ENCODE data around the gene PPFIA2. TPM values are rescaled to one million over a fixed set of nuclear protein-coding genes. Genes with fewer than 3 reads are reported as not detected.

Gene PPFIA2
- total RNA-seq, 1 donor from 2014 or later: 1.0 TPM

DNA sequence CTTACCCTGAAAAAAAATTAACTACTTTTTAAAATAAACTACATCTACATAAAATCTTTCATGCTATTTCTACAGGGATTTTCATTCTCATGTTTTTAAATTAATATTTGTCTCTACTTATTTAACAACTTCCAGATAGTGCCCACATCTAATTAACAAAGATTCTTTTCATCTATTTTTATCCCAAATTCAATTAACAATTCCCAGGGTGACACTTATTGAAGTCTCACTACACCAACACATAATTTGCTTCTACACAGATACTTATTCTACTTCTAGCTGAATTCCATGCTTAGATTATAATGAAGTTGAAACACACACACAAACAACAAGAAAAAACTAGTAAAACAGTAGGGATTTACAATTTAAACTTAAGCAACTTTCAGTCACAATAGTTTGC lies 344.7 kb downstream of the PPFIA2 start:
- Histone ChIP-seq H3K9me3 (ENCODE audit: control insufficient read depth in 3 of 3, low read length in 3 of 3) (no peaks in the 10 kb centered on the region), H3K36me3 (ENCODE audit: control insufficient read depth in 3 of 3, insufficient read depth in 3 of 3, low read length in 3 of 3) (no peaks in the 10 kb centered on the region), H3K27ac (ENCODE audit: low read depth, low read length) (no peak overlapping the region), H3K27me3 (ENCODE audit: control insufficient read depth in 3 of 3, insufficient read depth in 3 of 3, low read length in 3 of 3) (no peaks in the 10 kb centered on the region), H3K9ac (ENCODE audit: low read depth in 1 of 3, low read length in 3 of 3) (no peak overlapping the region), H3K4me1 (ENCODE audit: control insufficient read depth in 3 of 3, insufficient read depth in 3 of 3, low read length in 3 of 3) (no peaks in the 10 kb centered on the region), H3K4me3 (ENCODE audit: low read length in 3 of 3) (no peak overlapping the region)

DNA sequence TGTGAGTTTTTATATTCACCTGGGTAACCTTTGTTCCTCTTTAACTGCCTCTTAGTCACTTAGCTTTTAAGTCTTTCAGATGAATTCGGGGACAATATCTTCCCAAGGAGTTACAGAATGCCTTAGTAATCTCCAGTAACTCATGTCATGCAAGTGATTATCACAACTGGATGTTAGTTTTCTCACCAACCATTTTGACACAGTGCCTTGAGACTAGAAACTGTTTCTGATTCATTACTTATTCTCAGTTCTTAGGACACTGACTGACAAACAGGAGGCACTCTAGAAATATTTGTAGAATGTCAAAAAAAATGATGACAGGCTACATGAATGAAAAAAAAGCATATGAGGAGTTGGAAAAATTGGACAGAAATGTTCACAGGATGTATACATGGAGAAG lies 346.2 kb downstream of the PPFIA2 start:
- Histone ChIP-seq H3K36me3 (ENCODE audit: control insufficient read depth in 3 of 3, insufficient read depth in 3 of 3, low read length in 3 of 3) (no peaks in the 10 kb centered on the region), H3K27ac (ENCODE audit: low read depth, low read length) (no peak overlapping the region), H3K9ac (ENCODE audit: low read depth in 1 of 3, low read length in 3 of 3) (no peak overlapping the region), H3K9me3 (ENCODE audit: control insufficient read depth in 3 of 3, low read length in 3 of 3) (no peaks in the 10 kb centered on the region), H3K4me3 (ENCODE audit: low read length in 3 of 3) (no peak overlapping the region), H3K4me1 (ENCODE audit: control insufficient read depth in 3 of 3, insufficient read depth in 3 of 3, low read length in 3 of 3) (no peaks in the 10 kb centered on the region), H3K27me3 (ENCODE audit: control insufficient read depth in 3 of 3, insufficient read depth in 3 of 3, low read length in 3 of 3) (no peaks in the 10 kb centered on the region)

DNA sequence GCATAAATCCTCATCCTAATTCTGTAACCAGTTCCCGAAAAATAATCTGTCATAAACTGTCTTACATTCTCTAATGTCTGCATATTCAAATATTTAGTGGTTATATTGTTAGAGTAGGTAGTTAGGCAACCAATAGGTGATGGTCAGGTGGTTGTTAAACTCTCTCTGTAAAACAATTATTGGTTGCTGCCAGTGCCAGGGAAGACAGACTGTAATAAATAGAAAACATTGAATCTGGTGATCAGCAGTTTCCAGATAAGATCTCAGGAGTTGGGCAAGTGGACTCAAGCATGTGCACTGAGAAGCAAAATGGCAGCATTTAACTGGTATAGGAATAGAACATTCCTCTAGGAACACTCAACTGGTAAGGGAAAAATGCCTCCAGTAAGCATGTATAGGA lies 355.8 kb downstream of the PPFIA2 start:
- no peak overlapping the region for H3K27ac ChIP-seq (ENCODE audit: low read depth, low read length)
- no peak overlapping the region for H3K9ac ChIP-seq (ENCODE audit: low read depth in 1 of 3, low read length in 3 of 3)
- no peaks in the 10 kb centered on the region for H3K9me3 ChIP-seq (ENCODE audit: control insufficient read depth in 3 of 3, low read length in 3 of 3)
- H3K36me3 ChIP-seq (ENCODE audit: control insufficient read depth in 3 of 3, insufficient read depth in 3 of 3, low read length in 3 of 3): no peaks in the 10 kb centered on the region
- H3K4me3 ChIP-seq (ENCODE audit: low read length in 3 of 3): no peak overlapping the region
- no peaks in the 10 kb centered on the region for H3K27me3 ChIP-seq (ENCODE audit: control insufficient read depth in 3 of 3, insufficient read depth in 3 of 3, low read length in 3 of 3)
- no peaks in the 10 kb centered on the region for H3K4me1 ChIP-seq (ENCODE audit: control insufficient read depth in 3 of 3, insufficient read depth in 3 of 3, low read length in 3 of 3)

DNA sequence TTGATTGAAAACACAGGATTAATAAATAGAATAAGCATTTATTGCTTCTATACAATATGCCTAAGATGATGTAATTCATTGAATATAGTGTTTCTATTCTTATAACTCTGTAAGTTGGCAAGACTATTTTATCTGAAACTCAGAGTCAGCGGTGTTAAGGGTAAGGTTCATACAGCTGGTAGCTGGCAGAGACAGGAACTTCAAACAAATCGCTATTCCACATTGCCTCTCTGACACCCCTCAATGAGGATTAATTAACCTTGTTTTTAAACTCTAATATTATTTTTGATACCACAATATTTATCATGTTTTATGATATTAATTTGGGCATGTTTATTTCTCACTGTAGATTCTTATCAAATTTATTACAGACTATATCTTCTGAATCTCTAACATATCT lies 357.9 kb downstream of the PPFIA2 start:
- Histone ChIP-seq H3K4me1 (ENCODE audit: control insufficient read depth in 3 of 3, insufficient read depth in 3 of 3, low read length in 3 of 3) (no peaks in the 10 kb centered on the region), H3K9ac (ENCODE audit: low read depth in 1 of 3, low read length in 3 of 3) (no peak overlapping the region), H3K4me3 (ENCODE audit: low read length in 3 of 3) (no peak overlapping the region), H3K27ac (ENCODE audit: low read depth, low read length) (no peak overlapping the region), H3K36me3 (ENCODE audit: control insufficient read depth in 3 of 3, insufficient read depth in 3 of 3, low read length in 3 of 3) (no peaks in the 10 kb centered on the region), H3K9me3 (ENCODE audit: control insufficient read depth in 3 of 3, low read length in 3 of 3) (no peaks in the 10 kb centered on the region), H3K27me3 (ENCODE audit: control insufficient read depth in 3 of 3, insufficient read depth in 3 of 3, low read length in 3 of 3) (no peaks in the 10 kb centered on the region)

DNA sequence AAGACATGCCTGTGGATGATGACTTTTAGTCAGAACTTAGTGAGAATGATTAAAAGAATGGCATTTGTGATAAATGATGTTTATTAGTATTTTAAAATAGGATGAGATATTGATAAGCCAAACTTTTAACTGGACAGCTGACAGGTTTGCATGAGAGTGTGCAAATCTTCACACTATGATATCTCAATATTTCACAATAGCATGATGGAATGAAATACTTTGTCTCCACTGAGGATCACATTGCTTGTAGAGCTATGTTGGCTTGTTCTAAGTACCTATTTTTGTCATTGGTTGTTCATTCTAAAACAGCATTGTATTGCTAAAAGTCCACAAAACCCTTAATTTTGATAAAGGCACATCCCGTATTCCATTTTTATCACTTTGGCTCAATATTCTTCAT lies 359.1 kb downstream of the PPFIA2 start:
- Histone ChIP-seq H3K4me1 (ENCODE audit: control insufficient read depth in 3 of 3, insufficient read depth in 3 of 3, low read length in 3 of 3) (no peaks in the 10 kb centered on the region), H3K27me3 (ENCODE audit: control insufficient read depth in 3 of 3, insufficient read depth in 3 of 3, low read length in 3 of 3) (no peaks in the 10 kb centered on the region), H3K4me3 (ENCODE audit: low read length in 3 of 3) (no peak overlapping the region), H3K9me3 (ENCODE audit: control insufficient read depth in 3 of 3, low read length in 3 of 3) (no peaks in the 10 kb centered on the region), H3K36me3 (ENCODE audit: control insufficient read depth in 3 of 3, insufficient read depth in 3 of 3, low read length in 3 of 3) (no peaks in the 10 kb centered on the region), H3K9ac (ENCODE audit: low read depth in 1 of 3, low read length in 3 of 3) (no peak overlapping the region), H3K27ac (ENCODE audit: low read depth, low read length) (no peak overlapping the region)

DNA sequence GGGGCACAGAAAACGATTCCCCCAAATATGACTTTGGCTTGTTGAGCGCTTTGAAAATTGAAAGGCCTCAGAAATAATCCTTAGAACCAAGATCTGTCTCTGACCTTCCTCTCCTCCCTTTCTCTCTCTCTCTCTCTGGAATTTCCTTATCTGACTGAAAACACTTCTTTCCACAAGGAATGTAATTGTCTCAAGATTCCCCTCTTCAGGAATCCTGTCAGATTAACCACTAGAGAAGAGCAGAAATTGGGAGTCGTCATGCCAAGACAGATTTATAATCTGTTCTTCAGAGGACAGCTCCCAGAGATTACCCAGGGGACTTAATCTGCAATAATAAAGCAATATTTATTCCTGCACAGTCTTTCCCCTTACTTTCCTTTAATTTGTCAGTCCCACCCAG lies 363.7 kb downstream of the PPFIA2 start:
- Histone ChIP-seq H3K4me3 (ENCODE audit: low read length in 3 of 3) (no peak overlapping the region), H3K4me1 (ENCODE audit: control insufficient read depth in 3 of 3, insufficient read depth in 3 of 3, low read length in 3 of 3) (no peaks in the 10 kb centered on the region), H3K27ac (ENCODE audit: low read depth, low read length) (no peak overlapping the region), H3K9ac (ENCODE audit: low read depth in 1 of 3, low read length in 3 of 3) (no peak overlapping the region), H3K27me3 (ENCODE audit: control insufficient read depth in 3 of 3, insufficient read depth in 3 of 3, low read length in 3 of 3) (no peaks in the 10 kb centered on the region), H3K36me3 (ENCODE audit: control insufficient read depth in 3 of 3, insufficient read depth in 3 of 3, low read length in 3 of 3) (no peaks in the 10 kb centered on the region), H3K9me3 (ENCODE audit: control insufficient read depth in 3 of 3, low read length in 3 of 3) (no peaks in the 10 kb centered on the region)

DNA sequence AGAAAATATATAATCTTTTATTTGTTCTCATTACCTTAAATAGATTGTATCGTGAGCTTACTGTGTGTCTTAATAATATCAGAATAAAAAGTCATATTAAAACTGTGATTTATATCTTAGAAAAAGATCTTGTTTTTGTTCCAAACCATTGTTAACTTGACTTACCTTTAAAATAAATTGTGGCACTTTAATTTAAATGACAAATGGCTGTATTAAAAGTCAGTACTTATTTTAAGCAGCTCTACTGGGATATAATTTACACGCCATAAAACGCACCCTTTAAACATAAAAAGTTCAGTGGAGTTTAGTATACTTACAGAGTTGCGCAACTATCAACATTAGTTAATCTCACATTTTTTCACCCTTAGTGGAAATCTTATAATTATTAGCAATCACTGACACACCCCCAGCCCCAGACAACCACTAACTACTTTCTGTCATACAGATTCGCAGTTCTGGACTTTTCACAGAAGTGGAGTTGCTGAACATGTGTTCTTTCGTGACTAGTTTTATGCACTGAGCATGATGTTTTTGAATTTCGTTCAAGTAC lies 369.5 kb downstream of the PPFIA2 start:
- Histone ChIP-seq H3K36me3 (ENCODE audit: control insufficient read depth in 3 of 3, insufficient read depth in 3 of 3, low read length in 3 of 3) (no peaks in the 10 kb centered on the region), H3K9ac (ENCODE audit: low read depth in 1 of 3, low read length in 3 of 3) (no peak overlapping the region), H3K27ac (ENCODE audit: low read depth, low read length) (no peak overlapping the region), H3K4me3 (ENCODE audit: low read length in 3 of 3) (no peak overlapping the region), H3K9me3 (ENCODE audit: control insufficient read depth in 3 of 3, low read length in 3 of 3) (no peaks in the 10 kb centered on the region), H3K27me3 (ENCODE audit: control insufficient read depth in 3 of 3, insufficient read depth in 3 of 3, low read length in 3 of 3) (no peaks in the 10 kb centered on the region), H3K4me1 (ENCODE audit: control insufficient read depth in 3 of 3, insufficient read depth in 3 of 3, low read length in 3 of 3) (no peaks in the 10 kb centered on the region)

DNA sequence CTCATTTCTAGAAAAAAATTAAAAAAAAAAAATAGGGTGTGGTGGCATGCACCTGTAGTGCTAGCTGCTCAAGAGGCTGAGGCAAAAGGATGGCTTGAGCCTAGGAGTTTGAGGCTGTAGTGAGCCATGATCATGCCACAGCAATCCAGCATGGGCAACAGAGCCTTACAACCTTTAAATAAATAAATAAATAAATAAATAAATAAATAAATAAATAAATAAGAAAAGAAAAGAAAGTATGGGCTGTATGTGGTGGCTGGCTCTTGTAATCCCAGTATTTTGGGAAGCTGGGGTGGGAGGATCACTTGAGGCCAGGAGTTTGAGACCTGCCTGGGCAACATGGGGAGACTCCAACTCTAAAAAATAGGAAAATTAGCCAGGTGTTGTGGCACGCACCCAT lies 373.0 kb downstream of the PPFIA2 start:
- Histone ChIP-seq H3K36me3 (ENCODE audit: control insufficient read depth in 3 of 3, insufficient read depth in 3 of 3, low read length in 3 of 3) (no peaks in the 10 kb centered on the region), H3K27me3 (ENCODE audit: control insufficient read depth in 3 of 3, insufficient read depth in 3 of 3, low read length in 3 of 3) (no peaks in the 10 kb centered on the region), H3K27ac (ENCODE audit: low read depth, low read length) (no peak overlapping the region), H3K9me3 (ENCODE audit: control insufficient read depth in 3 of 3, low read length in 3 of 3) (no peaks in the 10 kb centered on the region), H3K4me1 (ENCODE audit: control insufficient read depth in 3 of 3, insufficient read depth in 3 of 3, low read length in 3 of 3) (no peaks in the 10 kb centered on the region), H3K4me3 (ENCODE audit: low read length in 3 of 3) (no peak overlapping the region), H3K9ac (ENCODE audit: low read depth in 1 of 3, low read length in 3 of 3) (no peak overlapping the region)

DNA sequence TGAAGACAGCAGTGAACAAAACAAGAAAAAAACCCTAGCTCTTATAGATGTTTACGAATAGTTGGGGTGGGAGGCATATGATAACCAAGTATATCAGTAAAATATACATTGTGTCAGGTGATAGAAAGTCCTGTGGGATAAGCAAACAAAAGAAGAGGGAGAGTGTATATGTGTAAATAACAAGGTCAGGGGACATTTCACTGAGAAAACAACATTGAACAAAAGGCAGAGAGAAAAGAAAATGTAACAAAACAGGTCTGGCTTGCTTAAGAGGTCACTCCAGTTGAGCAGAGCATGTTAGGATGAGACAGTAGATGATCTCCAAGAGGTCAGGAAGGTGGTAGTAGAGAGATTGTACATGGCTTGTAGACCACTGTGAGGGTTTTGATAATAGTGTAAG lies 377.2 kb downstream of the PPFIA2 start:
- Histone ChIP-seq H3K4me3 (ENCODE audit: low read length in 3 of 3) (no peak overlapping the region), H3K9ac (ENCODE audit: low read depth in 1 of 3, low read length in 3 of 3) (no peak overlapping the region)

DNA sequence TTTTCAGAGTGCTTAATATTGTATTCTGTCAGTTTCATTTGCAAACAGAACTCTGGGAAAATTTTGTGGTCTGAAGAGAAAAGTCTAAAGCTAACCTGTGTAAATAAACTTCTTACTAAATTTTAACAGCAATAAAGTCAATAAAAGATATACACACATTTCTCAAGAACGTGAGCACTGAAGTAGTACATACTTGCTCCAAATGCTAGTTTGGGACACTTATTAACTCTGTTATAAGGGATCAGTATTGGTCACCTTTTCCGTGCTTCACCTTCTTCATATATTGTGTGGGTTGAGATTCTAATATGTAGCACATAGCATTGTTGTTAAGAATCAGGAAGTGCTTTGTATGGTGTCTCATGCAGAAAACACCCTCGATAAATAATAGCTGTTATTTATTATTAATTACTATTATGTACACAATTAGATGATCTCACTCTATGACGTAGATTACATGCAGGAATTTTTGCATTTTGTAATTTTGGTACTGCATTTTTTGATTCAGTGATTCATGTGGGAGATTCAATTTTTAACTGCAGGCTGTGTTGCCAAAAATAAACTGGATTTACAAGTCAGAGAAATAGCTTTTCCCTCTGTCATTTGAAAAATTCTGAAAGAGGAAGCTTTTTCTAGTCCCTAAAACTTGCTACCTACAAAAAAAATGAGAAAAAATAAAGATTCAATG lies 380.4 kb downstream of the PPFIA2 start:
- H3K4me1 ChIP-seq (ENCODE audit: control insufficient read depth in 3 of 3, insufficient read depth in 3 of 3, low read length in 3 of 3): no peaks in the 10 kb centered on the region
- H3K27ac ChIP-seq (ENCODE audit: low read depth, low read length): no peak overlapping the region
- no peaks in the 10 kb centered on the region for H3K9me3 ChIP-seq (ENCODE audit: control insufficient read depth in 3 of 3, low read length in 3 of 3)
- H3K27me3 ChIP-seq (ENCODE audit: control insufficient read depth in 3 of 3, insufficient read depth in 3 of 3, low read length in 3 of 3): no peaks in the 10 kb centered on the region
- no peaks in the 10 kb centered on the region for H3K36me3 ChIP-seq (ENCODE audit: control insufficient read depth in 3 of 3, insufficient read depth in 3 of 3, low read length in 3 of 3)
- H3K4me3 ChIP-seq (ENCODE audit: low read length in 3 of 3): no peak overlapping the region
- no peak overlapping the region for H3K9ac ChIP-seq (ENCODE audit: low read depth in 1 of 3, low read length in 3 of 3)

More for the DNA sequence above, 377.2 kb downstream of the PPFIA2 start:
- H3K9me3 ChIP-seq (ENCODE audit: control insufficient read depth in 3 of 3, low read length in 3 of 3): no peaks in the 10 kb centered on the region
- H3K4me1 ChIP-seq (ENCODE audit: control insufficient read depth in 3 of 3, insufficient read depth in 3 of 3, low read length in 3 of 3): no peaks in the 10 kb centered on the region
- H3K27ac ChIP-seq (ENCODE audit: low read depth, low read length): no peak overlapping the region
- no peaks in the 10 kb centered on the region for H3K36me3 ChIP-seq (ENCODE audit: control insufficient read depth in 3 of 3, insufficient read depth in 3 of 3, low read length in 3 of 3)
- no peaks in the 10 kb centered on the region for H3K27me3 ChIP-seq (ENCODE audit: control insufficient read depth in 3 of 3, insufficient read depth in 3 of 3, low read length in 3 of 3)
